Astrocyte (in vitro differentiated cells and primary cell): ENCODE measurements around the gene IL10RB. TPM values are rescaled to one million over a fixed set of nuclear protein-coding genes. Genes with fewer than 3 reads are reported as not detected.

Source experiments
- DNase-seq: peaks from one replicate; pipeline ENCODE4 v3.0.0-alpha.2; 2010; ENCODE audit warnings: low read depth
- FAIRE-seq: peaks from 2 replicates; lab custom pipeline; 2011; peaks lifted over from hg19 to GRCh38; lab: Jason Lieb, UNC
- H2AFZ ChIP-seq: 2 replicates; pipeline ENCODE4 v1.6.0; 2012; ENCODE audit warnings: low read depth, low read length, inconsistent platforms
- H3K27ac ChIP-seq: 2 replicates; pipeline ENCODE4 v1.5.1; 2011; ENCODE audit warnings: low read depth, low read length, inconsistent platforms
- H3K27me3 ChIP-seq: 2 replicates; pipeline ENCODE4 v1.6.0; 2011; ENCODE audit warnings: low read length, inconsistent platforms; ENCODE audit not compliant: insufficient read depth
- H3K36me3 ChIP-seq: 2 replicates; pipeline ENCODE4 v1.5.1; 2011; ENCODE audit warnings: low read length, inconsistent platforms; ENCODE audit not compliant: insufficient read depth
- H3K4me1 ChIP-seq: 2 replicates; pipeline ENCODE4 v1.5.1; 2011; ENCODE audit warnings: low read length, inconsistent platforms; ENCODE audit not compliant: insufficient read depth
- H3K4me2 ChIP-seq: 2 replicates; pipeline ENCODE4 v1.6.0; 2012; ENCODE audit warnings: low read length, inconsistent platforms
- H3K4me3 ChIP-seq: 2 replicates; pipeline ENCODE4 v1.5.1; 2011; ENCODE audit warnings: low read depth, mild to moderate bottlenecking, low read length, inconsistent platforms; ENCODE audit not compliant: insufficient read depth
- H3K79me2 ChIP-seq: 2 replicates; pipeline ENCODE4 v1.6.0; 2012; ENCODE audit warnings: mild to moderate bottlenecking, low read length, inconsistent platforms; ENCODE audit not compliant: insufficient read depth
- H3K9ac ChIP-seq: 2 replicates; pipeline ENCODE4 v1.6.0; 2012; ENCODE audit warnings: mild to moderate bottlenecking, low read length, inconsistent platforms
- H3K9me3 ChIP-seq: 2 replicates; pipeline ENCODE4 v1.5.1; 2012; ENCODE audit warnings: low read depth, mild to moderate bottlenecking, low read length, inconsistent platforms; ENCODE audit not compliant: insufficient read depth
- H4K20me1 ChIP-seq: 2 replicates; pipeline ENCODE4 v1.6.0; 2012; ENCODE audit warnings: low read length, inconsistent platforms; ENCODE audit not compliant: insufficient read depth
- H3K27ac Mint-ChIP-seq: one replicate; pipeline ENCODE4 v1.8.0; 2021; ENCODE audit warnings: mild to moderate bottlenecking, mixed read lengths; ENCODE audit not compliant: unreplicated experiment
- H3K27me3 Mint-ChIP-seq: one replicate; pipeline ENCODE4 v1.8.0; 2021; ENCODE audit warnings: low read depth, mixed read lengths; ENCODE audit not compliant: unreplicated experiment
- H3K36me3 Mint-ChIP-seq: one replicate; pipeline ENCODE4 v1.8.0; 2021; ENCODE audit warnings: low read depth, mixed read lengths; ENCODE audit not compliant: unreplicated experiment
- H3K4me1 Mint-ChIP-seq: one replicate; pipeline ENCODE4 v1.8.0; 2021; ENCODE audit warnings: low read depth, mixed read lengths; ENCODE audit not compliant: unreplicated experiment
- H3K4me3 Mint-ChIP-seq: one replicate; pipeline ENCODE4 v1.8.0; 2021; ENCODE audit warnings: mild to moderate bottlenecking, moderate library complexity, mixed read lengths; ENCODE audit not compliant: unreplicated experiment
- H3K9me3 Mint-ChIP-seq: one replicate; pipeline ENCODE4 v1.8.0; 2021; ENCODE audit warnings: mild to moderate bottlenecking, mixed read lengths; ENCODE audit not compliant: unreplicated experiment
- CTCF ChIP-seq: IDR thresholded peaks from 2 replicates; pipeline ENCODE4 v1.5.1; 2011; ENCODE audit warnings: low read depth, mild to moderate bottlenecking, inconsistent platforms, low read length, moderate library complexity; ENCODE audit not compliant: insufficient read depth
- EZH2 ChIP-seq: IDR thresholded peaks from 2 replicates; pipeline ENCODE4 v1.6.1; 2012; ENCODE audit warnings: mild to moderate bottlenecking, low read length, inconsistent platforms; ENCODE audit not compliant: insufficient read depth
- total RNA-seq: library from RNA; stranded (reverse); gene quantifications from 2 replicates; pipeline ENCODE4 v1.2.1, GENCODE V29; 2021

The IL10RB gene
- total RNA-seq, 1 donor from 2014 or later: 14.0 TPM

DNA sequence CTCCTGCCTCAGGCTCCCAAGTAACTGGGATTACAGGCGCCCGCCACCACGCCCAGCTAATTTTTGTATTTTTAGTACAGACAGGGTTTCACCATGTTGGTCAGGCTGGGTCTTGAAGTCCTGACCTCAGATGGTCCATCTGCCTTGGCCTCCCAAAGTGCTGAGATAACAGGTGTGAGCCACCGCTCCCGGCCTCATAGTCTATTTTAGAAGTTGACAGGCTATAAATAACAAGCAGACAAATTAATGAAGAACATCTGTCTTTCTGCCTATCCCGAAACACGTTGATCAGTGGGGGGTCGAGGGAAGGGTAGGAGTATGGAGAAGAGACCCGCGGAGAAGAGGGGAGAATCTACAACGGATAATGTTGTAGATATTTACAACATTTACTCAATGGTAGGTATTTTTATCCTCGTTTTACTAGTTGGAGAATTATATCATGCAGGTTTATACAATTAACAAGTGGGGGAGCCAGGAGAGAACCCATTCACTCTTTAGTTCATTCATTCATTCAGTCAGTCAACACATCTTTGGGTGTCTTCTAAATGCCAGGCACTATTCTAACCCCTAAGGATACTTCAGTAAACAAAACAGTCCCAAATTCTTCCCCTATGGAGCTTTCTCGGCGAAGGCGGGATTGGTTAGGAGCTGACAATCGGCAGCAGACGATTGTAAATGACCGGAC is 36.9 kb upstream of the IL10RB start:
- Mint-ChIP-seq H3K36me3 (no peaks in the 10 kb centered on the region), H3K27me3 (no peaks in the 10 kb centered on the region), H3K9me3 (peaks cover 2% of the 10 kb centered on the region), H3K27ac (no peak overlapping the region), H3K4me3 (peak overlapping the region; percentile 77), H3K4me1 (peaks cover 34% of the 10 kb centered on the region)
- Histone ChIP-seq H3K79me2 (peaks cover 24% of the 10 kb centered on the region), H3K4me1 (peaks cover 6% of the 10 kb centered on the region), H4K20me1 (peaks cover 9% of the 10 kb centered on the region), H3K4me2 (peak overlapping the region; percentile 99), H2AFZ (peak overlapping the region; percentile 81), H3K9me3 (no peaks in the 10 kb centered on the region), H3K27me3 (peaks cover 8% of the 10 kb centered on the region), H3K27ac (no peak overlapping the region), H3K36me3 (no peaks in the 10 kb centered on the region), H3K4me3 (peak overlapping the region; percentile 60), H3K9ac (peak overlapping the region; percentile 92)
- no peak for FAIRE-seq
- TF ChIP-seq EZH2: no peak
- no peak for TF ChIP-seq CTCF
- no peak for DNase-seq

DNA sequence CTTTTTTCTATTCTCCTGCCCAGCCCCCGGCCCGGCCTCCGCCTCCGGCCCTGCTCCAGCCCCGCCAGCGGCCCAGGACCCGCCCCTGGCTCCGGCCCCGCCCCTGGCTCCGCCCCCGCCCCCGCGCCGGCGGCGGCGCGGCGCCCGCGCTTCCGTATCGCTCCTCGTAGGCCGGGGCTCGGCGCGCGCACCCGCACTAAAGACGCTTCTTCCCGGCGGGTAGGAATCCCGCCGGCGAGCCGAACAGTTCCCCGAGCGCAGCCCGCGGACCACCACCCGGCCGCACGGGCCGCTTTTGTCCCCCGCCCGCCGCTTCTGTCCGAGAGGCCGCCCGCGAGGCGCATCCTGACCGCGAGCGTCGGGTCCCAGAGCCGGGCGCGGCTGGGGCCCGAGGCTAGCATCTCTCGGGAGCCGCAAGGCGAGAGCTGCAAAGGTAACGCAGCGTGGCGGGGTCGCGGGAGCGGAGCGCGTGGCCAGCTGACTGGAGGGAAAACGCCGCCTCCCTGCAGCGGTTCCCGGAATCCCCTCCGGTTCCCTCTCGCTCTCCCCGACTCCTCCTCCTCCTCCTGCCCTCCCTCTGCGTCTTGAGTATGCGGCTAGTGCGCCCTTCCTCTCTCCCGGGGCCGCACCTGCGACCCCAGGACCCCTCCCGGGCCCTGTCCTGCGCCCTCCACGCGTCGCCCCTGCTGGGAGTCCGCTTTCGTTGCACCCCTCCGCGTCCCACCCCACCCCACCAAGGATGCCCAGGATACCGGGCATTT is 36.2 kb upstream of the IL10RB start, which contains the start of gene IFNAR2:
TSS of gene IFNAR2 (plus strand) at position 155 of the 761 bp plus-strand sequence. CDS start 11,985 bp downstream, outside the sequence.
- Mint-ChIP-seq H3K27ac (peak within 1 kb of the TSS; percentile 92), H3K27me3 (no peaks in the 10 kb centered on the region), H3K4me1 (peaks cover 40% of the 10 kb centered on the region), H3K36me3 (no peaks in the 10 kb centered on the region), H3K4me3 (peak within 1 kb of the TSS; percentile 95), H3K9me3 (peaks cover 2% of the 10 kb centered on the region)
- no peaks in the 10 kb centered on the region for H3K9me3 ChIP-seq
- peaks cover 31% of the 10 kb centered on the region for H3K79me2 ChIP-seq
- peaks cover 9% of the 10 kb centered on the region for H4K20me1 ChIP-seq
- peaks cover 6% of the 10 kb centered on the region for H3K4me1 ChIP-seq
- DNase-seq (no peak), FAIRE-seq (no peak)
- peak within 1 kb of the TSS; percentile 79 for H3K4me3 ChIP-seq
- peaks cover 8% of the 10 kb centered on the region for H3K27me3 ChIP-seq
- H3K4me2 ChIP-seq: peak within 1 kb of the TSS; percentile 99
- H3K27ac ChIP-seq: peak within 1 kb of the TSS; percentile 66
- TF ChIP-seq EZH2 (no peak), CTCF (no peak)
- H3K9ac ChIP-seq: peak within 1 kb of the TSS; percentile 92
- peak within 1 kb of the TSS; percentile 99 for H2AFZ ChIP-seq
- H3K36me3 ChIP-seq: no peaks in the 10 kb centered on the region
